IPS DF 19.7 (cell line): ENCODE measurements around the gene NBAS.

Experiments
- DNase-seq: peaks from one replicate; pipeline ENCODE4 v3.0.0-alpha.2; 2013; ENCODE audit warnings: low read depth, low spot score

The NBAS gene

DNA sequence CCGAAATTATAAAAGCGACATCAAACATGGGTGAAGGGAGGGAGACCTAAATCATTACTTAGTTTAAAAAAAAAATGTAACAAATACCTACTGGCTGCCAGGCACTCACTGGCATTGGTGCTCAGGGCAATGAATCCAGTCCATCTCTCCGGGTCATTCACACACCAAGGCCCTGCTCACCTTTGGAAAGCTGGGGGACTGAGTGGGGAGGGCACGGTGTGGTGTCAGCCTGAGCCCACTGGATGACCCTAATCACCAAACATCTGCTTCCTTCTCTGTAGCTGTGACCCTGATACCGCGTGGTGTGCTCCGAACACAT is 30.2 kb upstream of the NBAS start:
- no peak for DNase-seq

DNA sequence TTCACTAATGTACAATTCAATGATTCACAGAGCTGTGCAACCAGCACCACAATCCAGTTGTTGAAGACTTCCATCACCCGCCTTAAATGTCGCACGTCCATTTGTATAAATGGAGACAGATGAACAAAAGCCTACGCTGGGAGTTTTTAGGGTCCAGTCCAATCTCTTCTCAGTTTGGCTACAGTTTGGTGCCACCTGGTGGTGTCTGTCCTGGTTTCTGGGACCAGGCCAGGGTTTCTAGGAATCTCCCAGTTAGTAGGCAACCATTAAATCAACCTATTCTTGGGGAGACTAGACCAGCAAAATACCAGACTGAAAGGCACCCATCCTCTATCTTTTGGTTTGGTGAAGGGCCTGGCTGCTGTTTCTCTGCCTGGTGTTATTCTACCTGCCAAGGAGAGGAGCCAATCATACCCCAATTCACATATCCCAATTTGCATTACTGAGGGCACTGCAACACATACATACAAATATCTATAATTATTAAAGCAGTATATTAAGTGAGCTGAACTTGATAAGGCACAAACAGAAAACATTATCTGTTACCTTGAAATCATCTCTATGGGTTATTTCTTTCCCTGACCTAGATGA is 27.3 kb upstream of the NBAS start:
- DNase-seq: no peak

DNA sequence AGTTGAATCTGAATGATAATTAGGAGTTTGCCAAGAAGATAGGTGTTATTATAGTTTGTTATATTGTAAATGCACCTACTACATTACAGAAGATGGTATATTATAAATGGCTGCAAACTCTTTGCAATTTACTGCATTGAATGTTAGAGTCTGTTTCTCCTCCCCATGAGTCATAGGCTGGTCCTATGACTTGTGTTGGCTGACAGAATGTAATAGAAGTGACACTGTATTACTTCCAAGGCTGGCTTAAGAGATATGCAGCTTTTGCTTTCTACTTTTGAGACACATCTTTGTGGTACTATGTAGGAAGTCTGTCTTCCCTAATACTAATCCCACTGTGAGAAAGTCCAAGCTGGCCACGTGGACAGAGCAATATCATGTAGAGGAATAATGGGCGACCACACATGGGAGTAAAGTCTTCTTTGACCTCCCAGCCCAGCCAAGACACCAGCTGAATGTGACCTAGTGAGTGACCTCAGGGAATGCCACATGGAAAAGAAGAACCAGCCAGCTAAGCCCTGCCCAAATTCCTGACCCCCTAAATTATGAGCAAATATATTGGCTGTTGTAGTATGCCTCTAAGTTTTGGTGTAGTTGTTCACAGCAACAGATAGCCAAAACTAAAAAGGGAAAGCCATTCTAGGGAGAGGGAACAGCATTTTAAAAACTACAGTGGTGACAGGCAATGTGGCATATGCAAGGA is 23.8 kb upstream of the NBAS start:
- no peak for DNase-seq

DNA sequence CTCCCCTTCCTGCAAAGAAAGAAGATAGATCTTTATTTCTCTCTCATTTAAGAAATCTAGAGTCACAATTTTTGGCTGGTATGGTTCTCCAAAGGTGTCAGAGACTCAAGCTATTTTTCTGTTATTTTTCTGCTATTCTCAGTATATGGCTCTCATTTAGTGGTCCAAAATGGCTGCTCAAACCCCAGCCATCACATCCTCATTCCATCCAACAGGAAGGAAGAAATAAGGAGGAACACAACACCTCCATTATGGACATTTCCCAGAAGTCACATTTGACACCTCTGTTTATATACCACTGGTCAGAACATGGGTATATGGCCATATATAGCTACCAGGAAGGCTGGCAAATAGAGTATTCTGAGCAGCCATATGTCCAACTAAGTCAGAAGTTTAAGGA is 23.2 kb upstream of the NBAS start:
- DNase-seq: no peak

GRCh38 chr2:15583826-15584225 is 22.7 kb upstream of the NBAS start:
- DNase-seq: no peak

GRCh38 chr2:15582710-15583357 is 21.7 kb upstream of the NBAS start:
- no peak for DNase-seq

DNA sequence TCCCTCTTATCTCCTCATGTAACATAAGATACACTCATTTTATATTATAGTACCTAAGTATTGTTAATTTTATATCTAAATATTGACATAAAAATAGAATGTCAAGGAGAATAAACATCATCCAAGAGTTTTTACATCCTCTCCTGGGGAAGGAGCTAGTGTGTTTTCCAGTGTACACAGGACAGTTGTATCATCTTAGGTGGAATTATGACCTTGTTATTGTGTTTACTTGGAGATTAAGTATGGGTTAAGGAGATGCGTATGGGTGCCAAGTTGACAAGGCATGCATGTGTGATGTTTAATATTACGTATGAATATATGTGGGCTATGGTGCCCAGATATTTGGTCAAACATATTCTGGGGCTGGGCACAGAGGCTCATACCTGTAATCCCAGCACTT is 19.3 kb upstream of the NBAS start:
- no peak for DNase-seq

DNA sequence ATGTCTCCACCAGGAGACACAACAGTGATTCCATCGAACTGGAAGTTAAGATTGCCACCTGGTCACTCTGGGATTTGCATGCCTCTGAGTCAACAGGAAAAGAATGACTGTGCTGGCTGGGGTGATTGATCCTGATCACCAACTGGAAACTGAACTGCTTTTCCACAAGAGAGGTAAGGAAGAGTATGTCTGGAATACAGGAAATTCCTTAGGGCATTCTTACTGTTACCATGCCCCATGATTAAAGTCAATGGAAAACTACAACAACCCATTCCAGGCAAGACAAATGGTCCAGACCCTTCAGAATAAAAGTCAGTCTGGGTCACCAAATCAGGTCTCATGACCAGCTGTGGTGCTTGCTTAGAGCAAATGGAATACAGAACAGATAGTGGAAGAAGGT is 18.5 kb upstream of the NBAS start:
- DNase-seq: no peak

DNA sequence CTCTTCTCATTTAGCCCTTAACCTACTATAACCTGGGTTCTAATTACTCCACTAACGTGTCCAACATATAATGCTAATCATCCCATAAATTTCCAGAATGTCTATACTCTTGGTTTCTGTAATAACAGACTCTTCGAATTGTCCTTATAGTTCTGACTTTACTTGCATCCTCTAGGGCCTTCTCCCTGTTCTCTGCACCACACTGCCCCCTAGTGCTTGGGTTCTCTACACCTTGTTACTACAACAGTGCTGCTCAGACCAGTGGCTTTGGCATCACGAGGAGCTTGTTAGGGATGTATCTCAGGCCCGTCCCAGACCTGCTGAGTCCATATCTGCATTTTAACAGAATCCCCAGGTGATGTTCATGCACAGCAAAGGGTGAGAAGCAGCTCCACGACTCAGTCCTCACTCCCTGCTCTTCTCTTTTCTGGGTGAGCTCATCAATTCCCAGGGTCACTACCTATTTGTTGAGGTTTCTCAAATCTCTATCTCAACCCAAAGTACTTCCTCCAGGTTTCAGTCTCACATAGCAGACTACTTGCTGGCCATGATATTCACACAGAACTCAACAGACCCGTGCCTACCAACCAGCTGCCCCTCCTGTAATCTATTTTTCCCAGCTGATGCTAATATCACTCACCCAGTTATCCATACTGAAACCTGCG is 16.1 kb upstream of the NBAS start:
- no peak for DNase-seq

- no peak for DNase-seq
Observed at GRCh38 chr2:15571729-15572128, 10.6 kb upstream of the NBAS start.

- no peak for DNase-seq
Observed at GRCh38 chr2:15570104-15570503, 9.0 kb upstream of the NBAS start.

- DNase-seq: no peak
Observed at GRCh38 chr2:15568874-15569273, 7.7 kb upstream of the NBAS start.

DNA sequence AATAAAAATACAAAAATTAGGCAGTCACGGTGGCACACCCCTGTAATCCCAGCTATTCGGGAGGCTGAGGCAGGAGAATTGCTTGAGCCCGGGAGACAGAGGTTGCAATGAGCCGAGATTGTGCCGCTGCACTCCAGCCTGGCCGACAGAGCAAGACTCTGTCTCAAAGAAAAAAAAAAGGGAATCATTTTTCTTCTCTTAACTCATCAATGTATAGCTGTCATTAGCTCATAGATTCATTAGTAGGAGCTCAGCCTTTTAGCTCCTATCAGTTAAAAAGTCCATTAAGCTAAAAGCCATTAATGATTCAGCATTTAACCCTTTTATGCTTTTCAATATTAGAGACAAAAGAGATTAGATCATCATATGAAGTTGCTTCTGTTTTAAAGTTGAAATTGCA is 5.8 kb upstream of the NBAS start:
- DNase-seq: no peak

DNA sequence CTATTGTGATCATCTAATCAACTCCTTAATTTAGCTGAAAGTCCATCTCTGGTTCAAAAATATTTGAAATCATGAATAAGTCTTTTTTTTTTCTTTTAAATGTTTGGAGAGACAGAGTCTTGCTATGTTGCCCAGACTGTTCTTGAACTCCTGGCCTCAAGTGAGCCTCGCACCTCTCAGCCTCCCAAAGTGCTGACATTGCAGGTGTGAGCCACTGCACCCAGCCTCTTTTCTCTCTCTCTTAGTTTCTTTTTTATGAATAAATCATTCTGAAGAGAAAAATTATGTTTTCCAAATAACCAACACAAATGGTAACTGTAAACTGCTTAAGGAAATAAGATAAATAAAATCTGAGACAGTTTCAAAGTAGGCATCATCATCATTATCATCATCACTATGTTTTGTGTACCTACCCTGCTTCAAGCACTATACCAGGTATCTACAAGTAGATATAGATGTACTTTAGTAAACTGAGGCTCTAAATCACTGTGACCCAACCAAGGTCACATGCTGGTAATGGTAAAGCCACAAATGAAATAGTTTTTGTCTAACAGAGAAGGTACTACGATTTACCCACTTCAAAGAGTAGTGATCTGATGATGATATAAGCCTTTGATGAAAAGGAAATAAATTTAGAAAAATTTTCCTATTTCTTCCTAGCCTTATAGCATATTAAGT is 5.0 kb upstream of the NBAS start:
- no peak for DNase-seq

GRCh38 chr2:15565392-15565791 is 4.3 kb upstream of the NBAS start:
- DNase-seq: no peak

DNA sequence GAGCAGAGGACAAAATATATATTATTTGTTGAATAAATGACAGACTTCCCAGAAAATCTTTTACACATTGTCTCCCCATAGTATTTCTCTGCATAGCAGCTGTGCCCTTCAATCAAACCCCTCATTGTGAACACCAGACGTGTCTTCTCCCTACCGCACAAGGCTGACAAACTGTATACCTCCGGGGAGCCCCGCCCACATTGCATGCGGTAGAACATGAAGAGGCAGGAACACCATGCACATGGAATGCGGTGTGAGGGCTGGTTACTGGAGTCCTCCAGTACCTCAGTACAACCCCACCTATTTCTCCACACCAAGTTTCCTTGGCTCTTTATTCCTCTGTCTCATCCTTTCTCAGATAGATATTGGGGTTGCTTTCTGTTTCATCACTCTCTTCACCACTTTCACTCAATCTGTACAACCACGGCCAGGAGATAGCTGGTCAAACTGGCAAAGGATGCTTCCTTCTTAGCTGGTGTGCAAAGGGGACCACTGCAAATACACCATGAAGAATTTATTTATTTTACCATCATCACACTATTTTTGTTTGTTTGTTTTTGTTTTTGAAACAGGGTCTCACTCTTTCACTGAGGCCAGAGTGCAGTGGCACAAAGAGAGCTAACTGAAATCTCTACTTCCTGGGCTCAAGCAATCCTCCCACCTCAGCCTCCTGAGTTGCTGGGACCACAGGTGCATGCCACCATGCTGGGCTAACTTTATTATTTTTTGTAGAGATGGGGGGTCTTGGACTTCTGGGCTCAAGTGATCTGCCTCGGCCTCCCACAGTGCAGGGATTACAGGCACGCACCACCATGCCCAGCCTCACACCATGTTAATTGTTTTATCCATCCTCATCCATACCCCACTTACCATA is 2.3 kb upstream of the NBAS start:
- no peak for DNase-seq

DNA sequence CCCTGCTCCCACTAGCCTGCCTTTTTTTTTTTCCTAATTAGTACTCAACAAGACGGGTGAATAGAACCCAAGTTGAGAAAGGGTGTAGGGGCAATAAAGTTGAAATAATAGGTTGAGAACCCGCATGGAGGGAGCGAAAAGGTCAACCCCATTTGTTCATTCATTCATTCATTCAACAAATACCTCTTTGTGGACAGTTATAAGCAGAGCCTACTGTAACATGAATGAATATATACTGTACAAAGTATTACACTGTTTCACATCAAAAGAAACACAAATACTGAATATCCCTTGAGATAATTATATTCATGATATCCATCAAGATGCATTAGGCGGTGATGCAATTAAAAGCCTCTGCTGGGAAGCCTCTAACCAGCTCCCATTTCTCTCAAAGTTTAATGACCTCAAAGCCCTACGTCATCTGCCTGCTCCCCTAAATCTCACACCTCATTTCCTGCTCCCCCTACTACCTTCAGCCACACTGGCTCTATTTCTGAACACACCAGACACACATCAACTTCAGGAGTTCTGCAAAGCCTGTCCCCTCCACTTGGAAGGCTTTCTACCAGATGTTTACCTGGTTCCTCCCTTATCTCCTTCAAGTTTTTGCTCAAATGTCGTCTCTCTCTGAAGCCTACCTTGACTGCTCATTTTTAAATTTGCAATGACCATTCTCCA is 1.4 kb upstream of the NBAS start:
- no peak for DNase-seq

GRCh38 chr2:15561574-15562344 is 625 bp upstream of the NBAS start:
- DNase-seq: no peak

- no peak for DNase-seq
Observed at GRCh38 chr2:15560140-15560987, 770 bp downstream of the NBAS start.
